HL-60 (cell line): ENCODE measurements around the gene NAALAD2.

Source experiments
- CTCF ChIP-seq: IDR thresholded peaks from one replicate; pipeline ENCODE4 v1.5.1; 2011; ENCODE audit warnings: low read length, control low read depth, inconsistent platforms; ENCODE audit not compliant: insufficient read depth
- GABPA ChIP-seq: IDR thresholded peaks from 2 replicates; pipeline ENCODE4 v1.6.1; 2012; ENCODE audit warnings: low read depth
- POLR2AphosphoS5 ChIP-seq: IDR thresholded peaks from 2 replicates; pipeline ENCODE4 v1.6.1; 2012; ENCODE audit warnings: low read depth
- REST ChIP-seq: IDR thresholded peaks from 2 replicates; pipeline ENCODE4 v1.6.1; 2012; ENCODE audit warnings: low read depth; ENCODE audit not compliant: insufficient replicate concordance

GRCh38 chr11:90220391-90220790 lies 85.9 kb downstream of the NAALAD2 start:
- TF ChIP-seq CTCF (no peak), GABPA (no peak), POLR2AphosphoS5 (no peak), REST (no peak)
